GM21717 (cell line): ENCODE results near the gene SNX24.
A peak's percentile ranks its signal among the peaks of the same experiment; 100 is the strongest.
"Not testable (repeated sequence)": the region's sequence is repeated elsewhere in the genome, so short reads cannot be mapped to it uniquely, and the experiment has no call there.

Experiments
- ATAC-seq: cut with Tn5 transposase; IDR thresholded peaks from one replicate; pipeline ENCODE4 v1.9.1; 2021; ENCODE audit warnings: mild to moderate bottlenecking, moderate library complexity; ENCODE audit not compliant: unreplicated experiment

Gene SNX24

DNA sequence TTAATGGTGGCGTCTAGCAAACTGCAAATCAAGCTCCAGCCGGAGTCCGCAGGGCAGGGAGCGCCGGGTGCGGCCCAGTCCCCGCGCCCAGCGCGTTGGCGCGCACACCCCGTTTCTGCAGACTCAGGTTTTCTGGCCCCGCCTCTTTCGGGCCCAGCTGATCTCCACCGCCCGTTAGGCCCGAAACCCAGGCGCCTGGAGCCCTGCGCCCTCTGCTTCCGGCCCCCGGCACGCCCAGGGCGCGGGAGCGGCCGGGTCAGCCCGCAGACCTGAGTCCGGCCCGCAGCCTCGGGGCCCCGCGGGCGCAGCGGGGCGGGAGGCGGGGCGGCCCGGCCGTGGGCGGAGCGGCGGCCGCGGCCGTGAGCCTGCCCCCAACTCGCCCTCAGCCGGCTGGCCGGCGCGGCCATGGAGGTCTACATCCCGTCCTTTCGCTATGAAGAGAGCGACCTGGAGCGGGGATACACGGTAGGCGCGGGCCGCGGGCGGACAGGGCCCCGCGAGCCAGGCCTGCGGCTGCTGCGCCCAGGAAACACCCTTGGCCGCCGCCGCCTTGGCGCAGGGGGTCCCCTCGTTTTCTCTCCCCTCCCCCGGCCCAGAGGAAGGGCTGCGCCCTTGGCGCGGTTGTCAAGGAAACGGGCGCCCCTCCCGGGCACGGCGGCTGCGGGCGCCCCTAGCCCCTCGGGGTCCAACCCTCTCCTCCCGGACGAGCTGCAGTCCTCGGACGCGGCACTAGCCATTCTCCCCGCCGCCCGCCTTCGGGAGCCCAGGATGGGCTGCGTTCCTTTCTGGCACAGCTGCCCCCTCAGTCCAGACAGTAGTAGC, at the start of gene SNX24:
TSS of gene SNX24 (plus strand) at position 385 of the 822 bp plus-strand sequence. CDS start at position 406, 21 bp downstream.
- peak; percentile 83 for ATAC-seq

DNA sequence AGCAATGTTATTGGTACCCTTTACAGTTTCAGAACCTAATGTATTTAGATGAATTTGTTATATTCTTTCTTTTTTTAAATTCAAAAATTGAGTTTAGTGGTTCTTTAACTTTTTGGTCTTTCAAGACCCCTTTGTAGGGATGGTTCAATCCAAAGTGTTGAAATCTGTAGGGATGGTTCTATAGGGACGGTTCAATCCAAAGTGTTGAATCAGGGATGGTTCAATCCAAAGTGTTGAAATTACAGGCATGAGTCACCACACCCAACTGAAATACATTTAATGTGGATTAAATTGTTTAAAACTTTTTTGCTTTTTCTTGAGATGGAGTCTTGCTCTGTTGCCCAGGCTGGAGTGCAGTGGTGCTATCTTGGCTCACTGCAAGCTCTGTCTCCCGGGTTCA, 39.9 kb upstream of the SNX24 start:
- no peak for ATAC-seq

DNA sequence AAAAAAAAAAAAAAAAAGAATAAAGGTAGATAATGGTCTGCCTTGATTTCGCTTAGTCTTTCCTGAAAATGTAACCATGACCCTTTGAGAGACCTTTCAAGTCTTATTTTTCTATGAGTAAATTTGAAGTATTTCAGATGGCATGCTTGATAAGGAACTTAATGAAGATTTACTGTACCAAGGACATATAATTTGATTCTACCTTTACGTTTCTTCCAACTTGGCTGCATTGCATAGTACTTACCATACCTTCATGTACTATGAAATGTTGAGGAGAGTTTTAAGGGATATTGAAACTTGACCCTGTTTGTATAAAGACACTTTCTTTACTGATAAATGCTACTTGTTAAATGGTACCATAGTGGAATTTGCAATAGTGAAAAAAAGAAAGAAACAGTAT, 35.0 kb upstream of the SNX24 start:
- no peak for ATAC-seq

GRCh38 chr5:122815218-122815767, 30.1 kb upstream of the SNX24 start:
- ATAC-seq = no peak

- ATAC-seq = no peak
Measured at GRCh38 chr5:122816756-122817155, 28.7 kb upstream of the SNX24 start.

- no peak for ATAC-seq
Measured at GRCh38 chr5:122831984-122832383, 13.4 kb upstream of the SNX24 start.

DNA sequence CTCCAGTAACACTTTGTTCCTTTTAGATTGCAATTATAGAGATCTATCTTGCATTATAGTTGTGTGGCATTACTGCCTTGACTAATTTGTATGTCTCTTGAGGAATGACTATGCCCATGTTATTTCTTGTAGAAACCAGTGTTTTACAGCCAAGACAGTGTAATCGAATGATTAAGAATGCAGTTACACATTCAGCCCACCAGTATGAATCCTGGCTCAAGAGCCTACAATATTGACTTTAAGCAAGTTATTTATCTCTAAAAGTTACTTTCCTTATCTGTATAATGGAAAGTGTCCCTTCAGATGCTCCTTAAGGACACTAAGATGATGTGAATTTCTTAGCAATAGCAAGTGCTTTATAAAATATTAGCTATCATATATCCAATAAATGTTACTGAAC, 9.7 kb upstream of the SNX24 start:
- no peak for ATAC-seq

GRCh38 chr5:122836947-122837346, 8.5 kb upstream of the SNX24 start:
- ATAC-seq = no peak

DNA sequence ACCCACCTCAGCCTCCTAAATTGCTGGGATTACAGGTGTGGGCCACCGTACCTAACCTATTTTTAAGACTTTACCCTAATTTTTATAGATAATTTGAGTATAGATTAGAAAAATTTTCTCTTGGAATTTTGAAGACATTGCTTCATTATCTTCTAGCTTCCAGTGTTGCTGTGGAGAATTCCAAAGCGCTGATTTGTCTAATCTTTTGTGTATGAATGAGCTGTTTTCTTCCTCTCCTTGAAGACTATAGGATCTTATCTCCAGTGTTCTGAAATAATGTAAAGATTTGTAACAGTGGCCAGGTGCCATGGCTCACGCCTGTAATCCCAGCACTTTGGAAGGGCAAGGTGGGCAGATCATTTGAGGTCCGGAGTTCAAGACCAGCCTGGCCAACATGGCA, 5.7 kb upstream of the SNX24 start:
- no peak for ATAC-seq

- no peak for ATAC-seq
Measured at GRCh38 chr5:122842016-122842580, 3.3 kb upstream of the SNX24 start.

DNA sequence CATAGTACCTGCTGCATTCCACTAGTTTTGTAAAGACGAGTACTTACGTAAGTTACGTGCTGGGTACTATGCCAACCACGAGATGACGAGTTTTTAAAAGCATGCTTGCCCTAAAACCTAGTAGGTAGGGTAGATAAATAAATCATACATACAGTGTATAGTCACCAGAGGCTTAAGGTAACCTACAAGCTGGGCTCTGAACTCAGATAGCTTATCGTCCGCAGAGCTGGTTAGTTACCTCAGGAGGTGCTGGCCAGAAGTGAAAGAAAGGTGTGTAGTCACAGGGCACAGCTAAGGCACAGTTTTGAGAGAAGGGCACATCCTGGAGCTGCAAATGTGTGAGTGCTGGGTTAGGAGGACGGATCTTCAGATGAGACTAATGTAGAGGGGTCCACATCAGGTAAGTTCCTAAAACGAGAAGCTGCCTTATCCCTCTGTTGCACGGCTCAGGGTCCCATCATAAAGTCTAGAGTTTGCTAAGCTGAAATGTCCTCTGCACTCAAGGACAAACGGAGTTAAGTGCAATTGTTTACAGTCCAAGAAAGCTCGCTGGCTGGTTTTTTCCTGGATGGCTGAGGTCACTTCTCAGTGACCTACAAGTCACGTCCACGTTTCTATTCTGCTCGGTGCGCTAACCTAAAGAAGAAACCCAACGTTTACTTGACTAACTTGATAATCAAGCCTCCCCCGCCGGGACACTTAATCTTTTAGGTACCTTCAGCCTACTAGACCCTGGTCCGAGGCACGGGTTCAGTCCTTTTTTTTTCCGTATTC, 1.1 kb upstream of the SNX24 start:
- no peak for ATAC-seq

- peak; percentile 58 for ATAC-seq
Measured at GRCh38 chr5:122844910-122845228, 544 bp upstream of the SNX24 start.

DNA sequence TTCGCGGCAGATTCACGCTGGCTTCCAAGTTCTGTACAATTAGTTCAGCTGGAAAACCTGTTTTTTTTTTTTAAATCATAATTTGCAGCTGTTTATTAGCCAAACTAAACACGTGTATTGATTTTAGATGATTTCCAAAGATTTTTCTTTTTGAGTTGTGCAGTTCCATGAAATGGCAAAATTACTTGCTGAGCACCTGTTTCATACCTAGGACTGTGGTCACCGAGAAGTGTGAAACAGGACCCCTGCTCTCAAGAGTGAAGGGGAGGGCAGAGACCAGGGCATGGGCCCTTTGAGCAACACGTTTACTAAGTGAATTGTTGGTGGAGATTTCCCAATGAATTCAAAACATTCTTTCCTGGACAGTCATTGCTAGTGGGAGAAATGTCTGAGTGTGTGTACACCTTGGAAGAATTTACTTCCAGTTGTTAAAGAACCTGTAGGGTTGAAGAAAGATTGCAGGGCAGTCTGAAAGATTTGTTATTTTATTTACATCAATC, 688 bp downstream of the SNX24 start:
- ATAC-seq = no peak

- ATAC-seq = no peak
Measured at GRCh38 chr5:122847687-122848081, 2.3 kb downstream of the SNX24 start.

DNA sequence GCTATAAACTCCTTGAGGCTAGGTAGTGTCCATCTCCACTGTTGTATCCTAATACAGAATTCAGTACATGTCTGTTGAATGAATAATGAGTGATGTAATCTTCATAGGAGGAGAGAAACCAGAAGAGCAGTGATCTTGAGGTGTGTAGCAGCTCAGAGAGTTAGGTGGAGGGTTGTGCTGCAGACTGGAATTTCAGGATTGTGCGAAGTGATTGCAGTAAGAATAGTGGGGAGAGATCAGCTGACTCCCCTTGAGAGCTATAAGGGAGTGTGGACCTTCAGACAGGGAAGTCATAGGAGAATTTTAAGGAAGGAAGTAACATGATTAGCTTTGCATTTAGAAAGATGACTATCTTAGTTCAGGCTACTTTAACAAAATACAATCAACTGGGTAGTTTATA, 4.4 kb downstream of the SNX24 start:
- ATAC-seq = no peak

DNA sequence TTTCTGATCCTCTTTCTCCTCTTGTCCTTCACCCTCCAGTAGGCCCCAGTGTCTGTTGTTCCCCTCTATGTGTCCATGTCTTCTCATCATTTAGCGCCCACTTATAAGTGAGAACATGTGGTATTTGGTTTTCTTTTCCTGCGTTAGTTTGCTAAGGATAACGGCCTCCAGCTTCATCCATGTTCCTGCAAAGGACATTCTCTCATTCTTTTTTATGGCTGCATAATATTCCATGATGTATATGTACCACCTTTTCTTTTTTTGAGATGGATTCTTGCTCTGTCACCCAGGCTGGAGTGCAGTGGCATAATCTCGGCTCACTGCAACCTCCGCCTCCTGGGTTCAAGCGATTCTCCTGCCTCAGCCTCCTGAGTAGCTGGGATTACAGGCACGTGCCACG, 12.1 kb downstream of the SNX24 start:
- ATAC-seq = not testable (repeated sequence)

GRCh38 chr5:122858451-122858850, 13.0 kb downstream of the SNX24 start:
- ATAC-seq = no peak

- no peak for ATAC-seq
Measured at GRCh38 chr5:122863240-122863639, 17.8 kb downstream of the SNX24 start.

GRCh38 chr5:122863721-122864120, 18.3 kb downstream of the SNX24 start:
- no peak for ATAC-seq

GRCh38 chr5:122864400-122864799, 19.0 kb downstream of the SNX24 start:
- no peak for ATAC-seq

GRCh38 chr5:122864842-122865241, 19.4 kb downstream of the SNX24 start:
- no peak for ATAC-seq
